Mesenchymal stem cell (in vitro differentiated cells and primary cell): Measurements from ENCODE around the gene ULK4.

ENCODE experiments used
- DNase-seq: peaks from one replicate; pipeline ENCODE4 v3.0.0-alpha.2; 2013
- H2AFZ ChIP-seq: one replicate; pipeline ENCODE4 v1.6.1; 2013; ENCODE audit warnings: low read depth, mild to moderate bottlenecking, control low read depth, inconsistent platforms, low read length, moderate library complexity
- H2AK5ac ChIP-seq: 2 replicates; pipeline ENCODE4 v1.6.1; 2013; ENCODE audit warnings: low read length, moderate library complexity, mild to moderate bottlenecking, inconsistent platforms; ENCODE audit not compliant: severe bottlenecking
- H2BK120ac ChIP-seq: one replicate; pipeline ENCODE4 v1.6.1; 2013; ENCODE audit warnings: low read depth, mild to moderate bottlenecking, inconsistent platforms, low read length, moderate library complexity
- H2BK12ac ChIP-seq, 2 experiments: one replicate each; pipeline ENCODE4 v1.6.1; 2013; ENCODE audit warnings: inconsistent platforms in 2 of 2, low read length in 2 of 2, mild to moderate bottlenecking in 2 of 2, moderate library complexity in 2 of 2, control low read depth in 1 of 2
- H2BK15ac ChIP-seq: one replicate; pipeline ENCODE4 v1.6.1; 2013; ENCODE audit warnings: mild to moderate bottlenecking, low read depth, inconsistent platforms; ENCODE audit not compliant: poor library complexity, severe bottlenecking
- H2BK5ac ChIP-seq: 2 replicates; pipeline ENCODE4 v1.6.1; 2013; ENCODE audit warnings: low read depth, mild to moderate bottlenecking, low read length, control low read depth, inconsistent platforms; ENCODE audit not compliant: poor library complexity, severe bottlenecking
- H3K14ac ChIP-seq, 2 experiments: one replicate each; pipeline ENCODE4 v1.6.1; 2013; ENCODE audit warnings: inconsistent platforms in 2 of 2, low read length in 2 of 2, control low read depth in 1 of 2, mild to moderate bottlenecking in 1 of 2, moderate library complexity in 1 of 2
- H3K18ac ChIP-seq, 2 experiments: one replicate each; pipeline ENCODE4 v1.6.1; 2013; ENCODE audit warnings: inconsistent platforms in 2 of 2, low read length in 2 of 2, control low read depth in 1 of 2, low read depth in 1 of 2, mild to moderate bottlenecking in 1 of 2
- H3K23ac ChIP-seq, 2 experiments: one replicate each; pipeline ENCODE4 v1.6.1; 2013; ENCODE audit warnings: inconsistent platforms in 2 of 2, low read length in 2 of 2, mild to moderate bottlenecking in 2 of 2, moderate library complexity in 2 of 2, control low read depth in 1 of 2
- H3K27ac ChIP-seq: 2 replicates; pipeline ENCODE4 v1.5.1; 2013; ENCODE audit warnings: mild to moderate bottlenecking, moderate library complexity, low read length, control low read depth, inconsistent platforms; ENCODE audit not compliant: poor library complexity, severe bottlenecking
- H3K27me3 ChIP-seq, 2 experiments: 2 replicates each; pipeline versions ENCODE4 v1.6.1 to v1.7.0; 2013; ENCODE audit warnings: low read length in 2 of 2, mild to moderate bottlenecking in 2 of 2, moderate library complexity in 2 of 2, control low read depth in 1 of 2, inconsistent platforms in 1 of 2; ENCODE audit not compliant: control insufficient read depth in 1 of 2, insufficient read depth in 1 of 2
- H3K36me3 ChIP-seq, 2 experiments: 2 replicates each; pipeline versions ENCODE4 v1.6.1 to v1.7.0; 2013; ENCODE audit warnings: low read length in 2 of 2, control low read depth in 1 of 2, inconsistent platforms in 1 of 2, low read depth in 1 of 2, mild to moderate bottlenecking in 1 of 2; ENCODE audit not compliant: insufficient read depth in 2 of 2, control insufficient read depth in 1 of 2
- H3K4ac ChIP-seq, 2 experiments: one replicate each; pipeline ENCODE4 v1.6.1; 2013; ENCODE audit warnings: inconsistent platforms in 2 of 2, low read length in 2 of 2, mild to moderate bottlenecking in 2 of 2, moderate library complexity in 2 of 2, control low read depth in 1 of 2, low read depth in 1 of 2
- H3K4me1 ChIP-seq: 2 replicates; pipeline ENCODE4 v1.6.1; 2013; ENCODE audit warnings: low read depth, low read length, control low read depth; ENCODE audit not compliant: control insufficient read depth, insufficient read depth
- H3K4me2 ChIP-seq: 2 replicates; pipeline ENCODE4 v1.6.1; 2013; ENCODE audit warnings: low read length, mild to moderate bottlenecking, inconsistent platforms; ENCODE audit not compliant: poor library complexity, severe bottlenecking
- H3K4me3 ChIP-seq, 2 experiments: 2 replicates each; pipeline versions ENCODE4 v1.5.1 to v1.7.0; 2013; ENCODE audit warnings: low read length in 2 of 2, mild to moderate bottlenecking in 2 of 2, control low read depth in 1 of 2, low read depth in 1 of 2; ENCODE audit not compliant: insufficient read depth in 1 of 2
- H3K79me1 ChIP-seq: replicated peaks from 2 replicates; pipeline ENCODE4 v1.6.1; 2013; ENCODE audit warnings: mild to moderate bottlenecking, control low read depth, low read length, inconsistent platforms; ENCODE audit not compliant: poor library complexity, severe bottlenecking
- H3K9ac ChIP-seq: 2 replicates; pipeline ENCODE4 v1.7.0; 2013; ENCODE audit warnings: mild to moderate bottlenecking, low read length, moderate library complexity
- H3K9me3 ChIP-seq: 2 replicates; pipeline ENCODE4 v1.7.0; 2013; ENCODE audit warnings: mild to moderate bottlenecking, low read length; ENCODE audit not compliant: control insufficient read depth
- H4K8ac ChIP-seq: one replicate; pipeline ENCODE4 v1.6.1; 2013; ENCODE audit warnings: inconsistent platforms, mild to moderate bottlenecking, low read length, moderate library complexity
- H4K91ac ChIP-seq: one replicate; pipeline ENCODE4 v1.6.1; 2013; ENCODE audit warnings: mild to moderate bottlenecking, low read length, inconsistent platforms
- WGBS: methylation state at CpG from one replicate; pipeline ENCODE4 v1.1.7; 2013; ENCODE audit warnings: mixed read lengths; 5-methylcytosine and 5-hydroxymethylcytosine counted together

Gene ULK4

DNA sequence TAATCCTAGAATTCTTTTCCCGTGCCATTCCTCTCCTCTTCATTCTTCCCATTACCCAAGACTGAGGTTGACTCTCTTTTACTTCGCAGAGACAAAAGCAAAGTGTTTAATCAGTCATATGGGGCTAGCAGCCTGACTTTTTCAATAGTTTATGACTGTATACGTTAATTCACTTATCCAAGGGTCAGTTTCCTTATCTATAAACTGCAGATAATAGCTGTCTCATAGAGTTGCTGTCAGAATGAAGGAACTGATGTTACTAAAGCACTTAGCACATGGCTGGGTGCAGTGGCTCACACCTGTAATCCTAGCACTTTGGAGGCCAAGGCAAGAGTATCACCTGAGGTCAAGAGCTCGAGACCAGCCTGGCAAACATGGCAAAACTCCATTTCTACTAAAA, 43.5 kb upstream of the ULK4 start:
- Histone ChIP-seq H4K91ac (no peak overlapping the region), H3K23ac (no peak overlapping the region), H2BK120ac (no peak overlapping the region), H3K14ac (no peak overlapping the region), H3K4me1 (no peaks in the 10 kb centered on the region), H3K4me2 (no peak overlapping the region), H3K4ac (no peak overlapping the region), H3K18ac (no peak overlapping the region), H3K9me3 (no peaks in the 10 kb centered on the region), H2BK12ac (no peak overlapping the region), H3K36me3 (no peaks in the 10 kb centered on the region), H3K9ac (no peak overlapping the region), H3K79me1 (no peaks in the 10 kb centered on the region), H2BK15ac (no peak overlapping the region), H3K27ac (no peak overlapping the region), H2AK5ac (no peak overlapping the region), H3K4me3 (no peak overlapping the region), H4K8ac (no peak overlapping the region), H2BK5ac (no peak overlapping the region), H3K27me3 (no peaks in the 10 kb centered on the region), H2AFZ (no peak overlapping the region)
- WGBS: 81% methylated on average over 3 of the region's 4 CpGs
- DNase-seq: no peak

- DNase-seq: no peak
- Histone ChIP-seq H3K4me2 (no peak overlapping the region), H3K18ac (no peak overlapping the region)
These were observed 40.9 kb upstream of the ULK4 start for GRCh38 chr3:42002790-42003189.

DNA sequence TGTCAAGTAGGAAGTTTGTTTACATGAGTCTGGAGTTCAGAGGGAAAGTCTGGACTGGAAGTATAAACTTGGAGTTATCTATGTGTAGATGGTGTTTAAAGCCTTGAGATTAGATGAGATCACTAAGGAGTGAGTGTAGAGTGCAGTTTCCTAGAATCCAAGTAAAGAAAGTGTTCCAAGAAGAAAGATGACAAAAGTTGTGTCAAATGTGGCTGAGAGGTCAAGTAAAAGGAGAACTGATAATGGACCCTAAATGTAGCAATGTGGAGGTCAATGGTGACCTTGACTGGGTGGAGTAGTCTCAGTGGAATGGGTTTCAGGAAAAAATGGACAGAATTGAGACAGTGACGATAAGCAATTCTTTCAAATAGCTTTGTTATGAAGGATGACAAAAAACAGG, 39.9 kb upstream of the ULK4 start:
- no peaks in the 10 kb centered on the region for H3K79me1 ChIP-seq
- H2BK5ac ChIP-seq: no peak overlapping the region
- no peak overlapping the region for H3K4me2 ChIP-seq
- no peaks in the 10 kb centered on the region for H3K36me3 ChIP-seq
- no peak overlapping the region for H2AK5ac ChIP-seq
- H3K18ac ChIP-seq: no peak overlapping the region
- no peak overlapping the region for H4K91ac ChIP-seq
- WGBS: 100% methylated on average over 1 of the region's 1 CpG
- H3K9me3 ChIP-seq: no peaks in the 10 kb centered on the region
- H2BK12ac ChIP-seq: no peak overlapping the region
- H3K14ac ChIP-seq: no peak overlapping the region
- H3K9ac ChIP-seq: no peak overlapping the region
- H3K4me3 ChIP-seq: no peak overlapping the region
- no peaks in the 10 kb centered on the region for H3K27me3 ChIP-seq
- no peak overlapping the region for H2BK15ac ChIP-seq
- H3K27ac ChIP-seq: no peak overlapping the region
- H2BK120ac ChIP-seq: no peak overlapping the region
- DNase-seq: no peak
- no peaks in the 10 kb centered on the region for H3K4me1 ChIP-seq
- no peak overlapping the region for H3K23ac ChIP-seq
- H3K4ac ChIP-seq: no peak overlapping the region
- no peak overlapping the region for H4K8ac ChIP-seq
- H2AFZ ChIP-seq: no peak overlapping the region

More at GRCh38 chr3:42002790-42003189, 40.9 kb upstream of the ULK4 start:
- whole genome bisulfite sequencing: 97% methylated on average over 4 of the region's 4 CpGs
- H3K4me3 ChIP-seq: no peak overlapping the region
- H3K27ac ChIP-seq: no peak overlapping the region
- H3K36me3 ChIP-seq: no peaks in the 10 kb centered on the region
- no peak overlapping the region for H2BK15ac ChIP-seq
- H2AFZ ChIP-seq: no peak overlapping the region
- no peak overlapping the region for H2BK5ac ChIP-seq
- H3K27me3 ChIP-seq: no peaks in the 10 kb centered on the region
- H3K79me1 ChIP-seq: no peaks in the 10 kb centered on the region
- no peak overlapping the region for H2AK5ac ChIP-seq
- H2BK120ac ChIP-seq: no peak overlapping the region
- no peaks in the 10 kb centered on the region for H3K9me3 ChIP-seq
- H3K23ac ChIP-seq: no peak overlapping the region
- H2BK12ac ChIP-seq: no peak overlapping the region
- H3K9ac ChIP-seq: no peak overlapping the region
- no peak overlapping the region for H3K14ac ChIP-seq
- H4K8ac ChIP-seq: no peak overlapping the region
- no peaks in the 10 kb centered on the region for H3K4me1 ChIP-seq
- H4K91ac ChIP-seq: no peak overlapping the region
- no peak overlapping the region for H3K4ac ChIP-seq

- Histone ChIP-seq H2BK12ac (no peak overlapping the region), H2BK5ac (no peak overlapping the region), H3K27ac (no peak overlapping the region), H3K4ac (no peak overlapping the region), H2AFZ (no peak overlapping the region), H2AK5ac (no peak overlapping the region), H3K4me1 (no peaks in the 10 kb centered on the region), H3K27me3 (no peaks in the 10 kb centered on the region), H3K79me1 (no peaks in the 10 kb centered on the region), H3K4me2 (no peak overlapping the region), H2BK15ac (no peak overlapping the region), H3K36me3 (no peaks in the 10 kb centered on the region), H3K23ac (no peak overlapping the region), H3K9me3 (no peaks in the 10 kb centered on the region), H3K18ac (no peak overlapping the region), H3K14ac (no peak overlapping the region), H3K4me3 (no peak overlapping the region), H4K8ac (no peak overlapping the region), H4K91ac (no peak overlapping the region), H2BK120ac (no peak overlapping the region), H3K9ac (no peak overlapping the region)
- no peak for DNase-seq
- no CpG with 5 or more reads among the region's 1 CpG for whole genome bisulfite sequencing
These were observed 38.0 kb upstream of the ULK4 start for GRCh38 chr3:41999909-42000308.
